Stromal cell of bone marrow (primary cell): ENCODE data around the gene ENG.
"Not testable (repeated sequence)": the region's sequence is repeated elsewhere in the genome, so short reads cannot be mapped to it uniquely, and the experiment has no call there.

ENCODE experiments used
- DNase-seq: peaks from one replicate; pipeline ENCODE4 v3.0.0-alpha.2; 2012; ENCODE audit warnings: low read depth

The ENG gene

DNA sequence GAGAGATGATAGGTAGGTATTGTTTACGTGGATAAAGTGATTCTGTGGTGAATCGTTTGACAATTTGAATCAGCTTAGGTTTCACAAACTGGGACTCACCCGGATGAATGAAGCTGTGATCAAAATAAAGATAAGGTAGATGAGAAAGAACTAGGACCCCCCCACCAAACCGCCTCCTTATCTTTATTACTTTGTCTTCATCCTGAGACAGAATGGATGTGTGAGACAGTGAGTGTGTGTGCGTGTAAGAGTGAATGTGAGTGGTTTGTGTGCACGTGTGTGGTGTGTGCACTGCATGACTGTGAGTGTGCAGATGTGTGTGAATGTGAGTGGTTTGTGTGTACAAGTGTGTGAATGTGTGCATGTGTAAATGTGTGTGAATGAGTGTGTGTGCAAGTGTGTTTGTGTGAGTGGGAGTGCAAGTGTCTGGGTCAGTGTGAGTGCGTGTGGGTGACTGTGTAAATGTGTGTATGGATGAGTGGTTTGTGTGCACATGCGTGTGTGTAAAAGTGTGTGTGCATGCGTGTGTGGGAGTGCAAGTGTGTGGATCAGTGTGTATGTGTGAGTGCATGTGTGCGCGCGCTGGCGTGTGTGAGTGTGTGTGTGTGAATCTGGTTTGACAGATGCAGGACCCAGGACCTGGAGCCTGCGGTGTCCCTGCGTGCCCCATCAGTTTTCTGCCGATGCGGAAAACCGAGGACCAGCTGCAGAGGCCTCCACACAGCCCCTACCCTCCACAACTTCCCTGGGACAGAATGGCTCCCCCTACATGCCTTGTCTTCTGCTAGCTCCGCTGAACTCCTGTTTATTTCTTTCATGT, 11.4 kb upstream of the ENG start:
- no peak for DNase-seq

DNA sequence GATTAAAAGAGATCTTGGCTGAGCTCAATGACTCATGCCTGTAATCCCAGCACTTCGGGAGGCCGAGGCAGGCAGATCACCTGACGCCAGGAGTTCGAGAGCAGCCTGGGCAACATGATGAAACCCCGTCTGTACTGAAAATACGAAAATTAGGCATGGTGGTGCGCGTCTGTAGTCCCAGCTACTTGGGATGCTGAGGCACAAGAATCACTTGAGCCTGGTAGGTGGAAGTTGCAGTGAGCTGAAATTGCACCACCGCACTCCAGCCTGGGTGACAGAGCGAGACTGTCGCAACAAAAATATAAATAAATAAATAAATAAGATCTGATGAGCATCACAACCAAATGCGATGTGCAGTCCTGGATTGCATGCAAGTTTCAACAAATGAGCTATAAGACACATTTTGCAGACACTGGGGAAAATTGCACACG, 8.7 kb upstream of the ENG start:
- no peak for DNase-seq

DNA sequence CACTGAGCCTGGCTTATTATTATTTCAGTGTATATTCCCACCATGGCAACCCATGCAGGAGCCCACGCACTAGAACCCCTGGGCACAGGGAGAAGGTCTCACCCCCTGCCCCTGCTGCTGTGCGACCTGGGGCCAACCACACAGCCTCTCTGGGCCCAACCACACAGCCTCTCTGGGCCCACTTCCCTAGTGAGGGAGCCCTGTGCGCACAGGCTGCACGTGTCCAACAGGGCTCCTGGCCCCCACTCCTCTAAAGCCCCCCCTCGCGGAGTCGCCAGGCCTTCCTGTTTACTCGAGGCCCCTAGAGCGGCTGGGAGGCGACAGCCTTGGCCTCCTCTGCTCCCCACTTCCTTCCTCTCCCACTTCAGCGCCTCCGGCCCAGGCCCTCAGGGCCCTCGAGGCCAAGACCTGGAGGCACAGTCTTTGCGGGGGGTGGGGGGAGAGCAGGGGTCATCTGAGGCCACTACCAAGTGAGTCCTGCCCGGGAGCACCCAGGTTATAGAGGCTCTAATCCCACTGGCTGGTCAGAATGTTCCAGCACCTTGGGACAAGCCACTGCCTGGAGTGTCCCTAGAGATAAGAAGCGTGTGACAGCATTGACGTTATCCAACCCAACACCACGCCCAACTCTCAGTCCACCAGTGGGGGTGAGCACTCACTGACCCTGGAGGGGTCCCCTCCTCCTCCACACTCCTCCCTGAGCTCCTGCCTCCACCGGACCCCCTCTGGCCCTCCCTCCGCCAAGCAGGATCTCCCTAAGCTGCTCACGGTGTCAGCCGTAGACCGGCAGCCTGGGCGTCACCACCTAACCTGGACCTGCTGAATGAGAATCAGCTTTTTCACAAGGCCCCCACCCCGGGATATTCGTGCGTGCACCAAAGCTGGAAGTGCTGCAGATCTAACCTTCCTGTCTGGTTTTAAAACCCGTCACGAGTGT, 7.9 kb upstream of the ENG start:
- DNase-seq: no peak

DNA sequence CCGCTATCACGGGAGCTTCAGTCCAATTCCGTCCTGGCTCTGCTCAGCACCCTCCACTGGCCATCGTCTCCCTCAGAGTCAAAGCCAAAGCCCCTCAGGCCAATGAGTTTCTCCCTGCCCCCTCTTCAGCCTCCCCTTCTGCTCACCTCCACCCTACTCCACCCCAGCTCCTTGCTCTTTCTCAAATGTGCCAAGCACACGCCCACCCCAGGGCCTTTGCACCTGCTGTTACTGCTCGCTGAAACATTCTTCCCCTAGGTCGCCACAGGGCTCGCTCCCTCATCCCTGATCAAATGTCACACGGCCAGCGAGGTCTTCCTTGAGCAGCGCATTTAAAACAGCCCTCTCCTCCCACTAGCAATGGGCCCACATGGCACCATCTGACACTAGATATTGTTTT, 6.3 kb upstream of the ENG start:
- no peak for DNase-seq

GRCh38 chr9:127860260-127860659, 5.8 kb upstream of the ENG start:
- DNase-seq: no peak

GRCh38 chr9:127858041-127858512, 3.6 kb upstream of the ENG start:
- DNase-seq: no peak

DNA sequence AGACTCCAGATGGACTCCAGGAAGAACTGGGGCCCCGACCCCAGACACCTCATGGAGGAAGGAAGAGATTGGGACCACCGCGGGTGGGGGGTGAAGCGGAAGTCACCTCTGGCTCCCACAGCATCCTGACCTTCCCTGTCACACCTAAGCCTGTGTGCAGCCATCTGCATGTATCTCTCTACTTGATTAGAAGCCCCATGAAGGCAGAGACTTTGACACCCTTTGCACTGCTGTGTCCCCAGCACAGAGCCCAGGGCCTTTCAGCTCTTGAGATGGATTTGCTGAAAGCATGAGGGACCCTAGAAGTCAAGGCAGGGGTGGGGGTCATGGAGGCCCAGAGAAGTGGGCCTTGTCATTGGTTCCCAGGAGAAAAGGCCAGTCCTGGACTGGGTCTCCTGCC, 2.8 kb upstream of the ENG start:
- no peak for DNase-seq

DNA sequence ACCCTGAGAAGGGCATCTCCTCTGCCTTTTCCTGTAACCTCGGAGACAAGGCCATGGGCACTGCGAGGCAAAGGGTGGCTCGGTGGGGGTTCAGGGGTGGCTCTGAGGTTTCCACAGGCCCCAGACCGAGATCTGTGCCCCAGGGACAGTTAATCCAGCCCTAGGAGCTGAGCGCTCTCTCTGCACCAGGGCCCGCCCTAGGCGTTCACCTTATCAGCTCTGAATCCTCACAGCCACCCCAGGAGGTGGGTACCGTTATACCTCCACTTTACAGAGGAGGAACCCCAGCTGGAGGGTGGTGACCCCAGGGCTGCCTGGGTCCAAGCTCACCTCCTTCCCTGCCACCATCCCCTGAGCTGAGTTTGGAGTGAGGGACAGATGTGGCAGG, 2.3 kb upstream of the ENG start:
- no peak for DNase-seq

DNA sequence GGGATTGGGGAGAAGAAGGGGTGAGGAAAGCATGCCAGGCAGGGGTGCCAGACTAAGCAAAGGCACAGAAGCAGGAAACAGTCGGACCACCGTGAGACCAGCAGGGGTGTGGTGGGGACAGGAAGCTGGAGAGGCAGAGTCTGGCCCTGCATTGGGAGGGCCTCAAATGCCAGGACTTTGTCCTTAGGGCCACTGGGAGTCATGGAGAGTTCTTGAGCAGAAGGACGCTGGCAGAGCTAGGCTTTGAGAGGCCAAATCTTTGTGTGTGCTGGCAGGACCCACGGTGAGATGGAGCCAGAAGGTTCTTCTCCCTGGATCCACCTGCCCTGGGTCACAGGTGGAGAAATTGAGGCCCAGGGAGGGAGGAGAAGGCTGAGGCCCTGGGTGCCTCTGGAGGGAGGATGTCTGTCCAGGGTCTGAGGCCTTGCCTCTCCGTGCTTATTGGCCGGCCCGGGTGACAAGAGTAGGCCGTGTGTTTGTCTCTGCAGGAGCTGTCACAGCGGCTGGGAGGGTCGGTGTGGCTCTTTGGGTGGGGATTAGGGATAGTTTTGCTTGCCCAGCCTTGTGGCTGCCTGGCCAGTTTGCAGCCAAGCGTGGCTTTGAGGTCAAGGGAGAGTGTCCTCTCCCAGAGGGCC, 1.8 kb upstream of the ENG start:
- DNase-seq: no peak

DNA sequence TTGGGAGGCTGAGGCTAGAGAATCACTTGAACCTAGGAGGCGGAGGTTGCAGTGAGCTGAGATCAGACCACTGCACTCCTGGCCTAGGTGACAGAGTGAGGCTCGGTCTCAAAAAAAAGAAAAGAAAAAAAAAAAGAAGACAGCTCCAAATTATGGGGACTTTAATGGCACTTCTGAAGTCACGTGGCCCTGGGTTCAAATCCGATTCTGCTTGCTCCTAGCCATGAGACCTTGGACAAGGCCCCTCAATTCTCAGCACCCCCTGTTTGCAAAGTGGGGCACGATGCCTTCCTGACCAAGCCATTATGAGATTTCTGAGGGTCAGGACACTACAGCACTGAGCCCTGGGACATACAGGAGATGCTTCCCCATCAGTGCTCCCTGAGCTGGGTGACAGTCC, 1.1 kb upstream of the ENG start:
- DNase-seq: no peak

- no peak for DNase-seq
Measured at GRCh38 chr9:127854960-127855359, 502 bp upstream of the ENG start.

- no peak for DNase-seq
Measured at GRCh38 chr9:127853312-127854183, 910 bp downstream of the ENG start.

GRCh38 chr9:127852829-127853228, 1.6 kb downstream of the ENG start:
- no peak for DNase-seq

- no peak for DNase-seq
Measured at GRCh38 chr9:127850286-127850830, 4.1 kb downstream of the ENG start.

- no peak for DNase-seq
Measured at GRCh38 chr9:127848756-127849504, 5.5 kb downstream of the ENG start.

DNA sequence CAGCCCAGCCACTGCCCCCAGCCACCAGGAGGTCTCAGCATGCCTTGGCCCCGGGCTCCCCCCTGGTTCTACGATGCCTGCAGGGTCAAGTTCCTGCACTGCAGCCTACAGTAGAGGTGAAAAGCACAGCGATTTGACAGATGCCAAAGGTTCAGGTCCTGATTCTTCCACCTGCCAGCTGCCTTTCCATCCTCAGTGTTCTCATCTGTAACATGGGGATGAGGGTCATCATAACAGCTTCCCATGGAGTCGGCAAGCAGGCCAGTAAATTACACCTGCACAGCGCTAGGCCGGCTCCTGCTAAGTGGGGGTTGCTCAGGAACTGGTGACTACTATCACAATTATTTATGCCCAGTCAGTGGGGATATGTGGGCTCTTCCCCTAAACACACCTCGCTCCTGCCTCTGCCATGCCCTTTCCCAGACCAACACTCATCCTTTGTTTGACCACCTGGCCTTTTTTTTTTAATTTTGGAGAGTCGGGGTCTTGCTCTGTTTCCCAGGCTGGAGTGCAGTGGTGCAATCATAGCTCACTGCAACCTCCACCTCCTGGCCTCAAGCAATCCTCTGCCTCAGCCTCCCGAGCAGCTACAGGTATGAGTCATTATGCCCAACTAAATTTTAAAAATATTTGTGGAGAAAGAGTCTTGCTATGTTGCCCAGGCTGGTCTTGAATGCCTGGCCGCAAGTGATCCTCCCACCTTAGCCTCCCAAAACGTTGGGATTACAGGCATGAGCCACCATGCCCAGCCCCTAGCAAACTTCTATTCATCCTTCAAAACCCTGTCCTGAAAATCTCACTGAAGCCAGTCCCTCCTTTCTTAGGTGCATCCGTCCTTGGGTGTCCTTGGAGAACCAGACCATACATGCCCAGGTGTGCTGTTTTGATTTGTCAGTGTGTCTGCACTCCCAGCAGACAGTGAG, 6.4 kb downstream of the ENG start:
- no peak for DNase-seq

GRCh38 chr9:127847178-127847510, 7.3 kb downstream of the ENG start:
- no peak for DNase-seq

GRCh38 chr9:127846443-127847177, 7.8 kb downstream of the ENG start:
- DNase-seq: no peak

GRCh38 chr9:127845619-127846018, 8.8 kb downstream of the ENG start:
- not testable (repeated sequence) for DNase-seq
